WTC11 (cell line): ENCODE measurements around the gene DCAF17.

Experiments used
- FOXK1 ChIP-seq: sonication (generic); formaldehyde crosslinking; IDR thresholded peaks from 2 replicates; pipeline ENCODE4 v1.8.0; 2022; ENCODE audit warnings: mild to moderate bottlenecking, moderate library complexity, missing genetic modification reagents
- GABPB1 ChIP-seq: sonication (generic); formaldehyde crosslinking; IDR thresholded peaks from 2 replicates; pipeline ENCODE4 v1.8.1; 2023; ENCODE audit warnings: mild to moderate bottlenecking, missing genetic modification reagents
- IRF2 ChIP-seq: sonication (generic); formaldehyde crosslinking; IDR thresholded peaks from 2 replicates; pipeline ENCODE4 v1.8.0; 2022; ENCODE audit warnings: low read depth, missing genetic modification reagents, borderline replicate concordance
- JUN ChIP-seq: sonication (generic); formaldehyde crosslinking; IDR thresholded peaks from 2 replicates; pipeline ENCODE4 v1.8.0; 2023; ENCODE audit warnings: mild to moderate bottlenecking, missing genetic modification reagents
- ZNF423 ChIP-seq: fragments of 250-450 bp; sonication (Bioruptor Pico); IDR thresholded peaks from 2 replicates; pipeline ENCODE4 v2.1.2; 2022; ENCODE audit warnings: mild to moderate bottlenecking, moderate library complexity
- TF ChIP-seq, protein P1 (sequence below): fragments of 200-600 bp; IDR thresholded peaks from 2 replicates; pipeline ENCODE4 v1.8.0; 2022; ENCODE audit warnings: antibody characterized with exemption
- TF ChIP-seq, protein P2 (sequence below): sonication (generic); formaldehyde crosslinking; IDR thresholded peaks from 2 replicates; pipeline ENCODE4 v1.8.0; 2022; ENCODE audit warnings: mild to moderate bottlenecking, missing genetic modification reagents
- TF ChIP-seq, protein P3 (sequence below): sonication (generic); formaldehyde crosslinking; IDR thresholded peaks from 2 replicates; pipeline ENCODE4 v1.8.1; 2022; ENCODE audit warnings: mild to moderate bottlenecking, moderate library complexity, missing genetic modification reagents
- TF ChIP-seq, protein P4 (sequence below): sonication (generic); formaldehyde crosslinking; IDR thresholded peaks from 2 replicates; pipeline ENCODE4 v1.8.0; 2022; ENCODE audit warnings: missing genetic modification reagents
- TF ChIP-seq, protein P5 (sequence below): sonication (generic); formaldehyde crosslinking; IDR thresholded peaks from 2 replicates; pipeline ENCODE4 v1.8.1; 2023; ENCODE audit warnings: mild to moderate bottlenecking, missing genetic modification reagents, moderate library complexity

DNA sequence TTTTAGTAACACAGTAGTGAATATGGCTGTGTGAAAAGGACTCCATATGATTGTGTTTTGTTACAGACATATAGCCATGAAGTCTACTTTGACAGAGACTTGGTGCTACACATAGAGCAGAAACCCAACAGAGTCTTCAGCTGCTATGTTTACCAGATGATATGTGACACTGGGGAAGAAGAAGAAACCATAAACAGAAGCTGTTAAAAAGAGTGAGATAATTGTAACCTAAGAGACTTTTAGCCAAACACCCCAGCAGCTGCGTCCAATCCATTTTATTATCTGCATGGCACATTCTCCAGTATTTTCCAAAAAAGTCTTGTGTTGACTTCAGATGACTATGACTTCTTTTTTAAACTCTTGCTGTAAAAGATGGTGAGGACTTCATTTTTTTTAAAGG lies 46.9 kb downstream of the DCAF17 start:
- TF ChIP-seq, protein P1, sequence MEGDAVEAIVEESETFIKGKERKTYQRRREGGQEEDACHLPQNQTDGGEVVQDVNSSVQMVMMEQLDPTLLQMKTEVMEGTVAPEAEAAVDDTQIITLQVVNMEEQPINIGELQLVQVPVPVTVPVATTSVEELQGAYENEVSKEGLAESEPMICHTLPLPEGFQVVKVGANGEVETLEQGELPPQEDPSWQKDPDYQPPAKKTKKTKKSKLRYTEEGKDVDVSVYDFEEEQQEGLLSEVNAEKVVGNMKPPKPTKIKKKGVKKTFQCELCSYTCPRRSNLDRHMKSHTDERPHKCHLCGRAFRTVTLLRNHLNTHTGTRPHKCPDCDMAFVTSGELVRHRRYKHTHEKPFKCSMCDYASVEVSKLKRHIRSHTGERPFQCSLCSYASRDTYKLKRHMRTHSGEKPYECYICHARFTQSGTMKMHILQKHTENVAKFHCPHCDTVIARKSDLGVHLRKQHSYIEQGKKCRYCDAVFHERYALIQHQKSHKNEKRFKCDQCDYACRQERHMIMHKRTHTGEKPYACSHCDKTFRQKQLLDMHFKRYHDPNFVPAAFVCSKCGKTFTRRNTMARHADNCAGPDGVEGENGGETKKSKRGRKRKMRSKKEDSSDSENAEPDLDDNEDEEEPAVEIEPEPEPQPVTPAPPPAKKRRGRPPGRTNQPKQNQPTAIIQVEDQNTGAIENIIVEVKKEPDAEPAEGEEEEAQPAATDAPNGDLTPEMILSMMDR = no peak
- TF ChIP-seq ZNF423 (CRISPR knock-in tag) (no peak), IRF2 (CRISPR knock-in tag) (no peak), JUN (no peak), GABPB1 (no peak), FOXK1 (CRISPR knock-in tag) (no peak)
- TF ChIP-seq, protein P2, sequence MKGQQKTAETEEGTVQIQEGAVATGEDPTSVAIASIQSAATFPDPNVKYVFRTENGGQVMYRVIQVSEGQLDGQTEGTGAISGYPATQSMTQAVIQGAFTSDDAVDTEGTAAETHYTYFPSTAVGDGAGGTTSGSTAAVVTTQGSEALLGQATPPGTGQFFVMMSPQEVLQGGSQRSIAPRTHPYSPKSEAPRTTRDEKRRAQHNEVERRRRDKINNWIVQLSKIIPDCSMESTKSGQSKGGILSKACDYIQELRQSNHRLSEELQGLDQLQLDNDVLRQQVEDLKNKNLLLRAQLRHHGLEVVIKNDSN (CRISPR knock-in tag) = no peak
- TF ChIP-seq, protein P3, sequence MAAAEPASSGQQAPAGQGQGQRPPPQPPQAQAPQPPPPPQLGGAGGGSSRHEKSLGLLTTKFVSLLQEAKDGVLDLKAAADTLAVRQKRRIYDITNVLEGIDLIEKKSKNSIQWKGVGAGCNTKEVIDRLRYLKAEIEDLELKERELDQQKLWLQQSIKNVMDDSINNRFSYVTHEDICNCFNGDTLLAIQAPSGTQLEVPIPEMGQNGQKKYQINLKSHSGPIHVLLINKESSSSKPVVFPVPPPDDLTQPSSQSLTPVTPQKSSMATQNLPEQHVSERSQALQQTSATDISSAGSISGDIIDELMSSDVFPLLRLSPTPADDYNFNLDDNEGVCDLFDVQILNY = no peak
- TF ChIP-seq, protein P4, sequence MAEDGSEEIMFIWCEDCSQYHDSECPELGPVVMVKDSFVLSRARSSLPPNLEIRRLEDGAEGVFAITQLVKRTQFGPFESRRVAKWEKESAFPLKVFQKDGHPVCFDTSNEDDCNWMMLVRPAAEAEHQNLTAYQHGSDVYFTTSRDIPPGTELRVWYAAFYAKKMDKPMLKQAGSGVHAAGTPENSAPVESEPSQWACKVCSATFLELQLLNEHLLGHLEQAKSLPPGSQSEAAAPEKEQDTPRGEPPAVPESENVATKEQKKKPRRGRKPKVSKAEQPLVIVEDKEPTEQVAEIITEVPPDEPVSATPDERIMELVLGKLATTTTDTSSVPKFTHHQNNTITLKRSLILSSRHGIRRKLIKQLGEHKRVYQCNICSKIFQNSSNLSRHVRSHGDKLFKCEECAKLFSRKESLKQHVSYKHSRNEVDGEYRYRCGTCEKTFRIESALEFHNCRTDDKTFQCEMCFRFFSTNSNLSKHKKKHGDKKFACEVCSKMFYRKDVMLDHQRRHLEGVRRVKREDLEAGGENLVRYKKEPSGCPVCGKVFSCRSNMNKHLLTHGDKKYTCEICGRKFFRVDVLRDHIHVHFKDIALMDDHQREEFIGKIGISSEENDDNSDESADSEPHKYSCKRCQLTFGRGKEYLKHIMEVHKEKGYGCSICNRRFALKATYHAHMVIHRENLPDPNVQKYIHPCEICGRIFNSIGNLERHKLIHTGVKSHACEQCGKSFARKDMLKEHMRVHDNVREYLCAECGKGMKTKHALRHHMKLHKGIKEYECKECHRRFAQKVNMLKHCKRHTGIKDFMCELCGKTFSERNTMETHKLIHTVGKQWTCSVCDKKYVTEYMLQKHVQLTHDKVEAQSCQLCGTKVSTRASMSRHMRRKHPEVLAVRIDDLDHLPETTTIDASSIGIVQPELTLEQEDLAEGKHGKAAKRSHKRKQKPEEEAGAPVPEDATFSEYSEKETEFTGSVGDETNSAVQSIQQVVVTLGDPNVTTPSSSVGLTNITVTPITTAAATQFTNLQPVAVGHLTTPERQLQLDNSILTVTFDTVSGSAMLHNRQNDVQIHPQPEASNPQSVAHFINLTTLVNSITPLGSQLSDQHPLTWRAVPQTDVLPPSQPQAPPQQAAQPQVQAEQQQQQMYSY (CRISPR knock-in tag) = no peak
- TF ChIP-seq, protein P5, sequence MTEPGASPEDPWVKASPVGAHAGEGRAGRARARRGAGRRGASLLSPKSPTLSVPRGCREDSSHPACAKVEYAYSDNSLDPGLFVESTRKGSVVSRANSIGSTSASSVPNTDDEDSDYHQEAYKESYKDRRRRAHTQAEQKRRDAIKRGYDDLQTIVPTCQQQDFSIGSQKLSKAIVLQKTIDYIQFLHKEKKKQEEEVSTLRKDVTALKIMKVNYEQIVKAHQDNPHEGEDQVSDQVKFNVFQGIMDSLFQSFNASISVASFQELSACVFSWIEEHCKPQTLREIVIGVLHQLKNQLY (CRISPR knock-in tag) = no peak
